GM12892 (cell line): ENCODE measurements around the gene C1orf141.

ENCODE experiments used
- POLR2A ChIP-seq: IDR thresholded peaks from 2 replicates; pipeline ENCODE4 v1.6.1; 2011; ENCODE audit warnings: low read depth, low read length, control low read depth
- POLR2AphosphoS5 ChIP-seq: IDR thresholded peaks from 2 replicates; pipeline ENCODE4 v1.6.1; 2011; ENCODE audit warnings: low read depth, low read length, control low read depth
- TAF1 ChIP-seq: IDR thresholded peaks from 2 replicates; pipeline ENCODE4 v1.6.1; 2011; ENCODE audit warnings: low read depth, mild to moderate bottlenecking, control low read depth, low read length, borderline replicate concordance

DNA sequence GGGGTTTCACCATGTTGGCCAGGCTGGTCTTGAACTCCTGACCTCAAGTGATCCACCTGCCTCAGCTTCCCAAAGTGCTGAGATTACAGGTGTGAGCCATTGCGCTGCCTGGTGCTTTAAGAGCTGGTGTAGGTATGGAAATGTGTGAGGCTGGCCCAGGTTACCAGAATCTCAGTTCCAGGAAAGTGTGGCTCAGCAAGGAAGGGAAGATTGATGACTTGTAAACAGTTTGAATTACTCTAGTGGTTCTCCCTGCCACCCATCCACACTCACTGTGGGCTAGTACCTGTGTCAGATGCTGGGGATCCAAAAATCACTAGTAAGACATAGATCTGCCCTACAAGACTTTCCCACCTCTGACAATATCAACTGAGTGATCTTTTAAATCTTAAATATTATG lies 46.3 kb downstream of the C1orf141 start:
- no peak for TF ChIP-seq POLR2AphosphoS5
- TF ChIP-seq POLR2A: no peak
- no peak for TF ChIP-seq TAF1
